Measurements from ENCODE around the gene CYSLTR2.
"Not testable (repeated sequence)": the region's sequence is repeated elsewhere in the genome, so short reads cannot be mapped to it uniquely, and the experiment has no call there.

- TF ChIP-seq CTCF, POLR2A (IDR thresholded peaks at IDR 0.05): not testable (repeated sequence)
Measured at GRCh38 chr13:48696676-48697075, 42.9 kb downstream of the CYSLTR2 start.
